Measurements from ENCODE around the gene ZNF484. TPM values are rescaled to one million over a fixed set of nuclear protein-coding genes. Genes with fewer than 3 reads are reported as not detected.
"Not testable (repeated sequence)": the region's sequence is repeated elsewhere in the genome, so short reads cannot be mapped to it uniquely, and the experiment has no call there.

ZNF484 gene
- total and polyA plus RNA-seq, 2 donors (not counting 3 experiments of a cell fraction or from before 2014, with no cell fraction given) = 0.88 to 7.2 TPM

GRCh38 chr9:92870289-92870688, 7.5 kb downstream of the ZNF484 start:
- ChIA-PET CTCF (no interaction called here), POLR2A (no interaction called here)
- BruUV-seq (replicated peaks) = no TSS peak
- no peak for TF ChIP-seq JUN (IDR thresholded peaks at IDR 0.05; ENCODE audit: borderline replicate concordance, insufficient read depth, insufficient read length, low read depth)
- TF ChIP-seq POLR2AphosphoS5 (IDR thresholded peaks at IDR 0.05; ENCODE audit: insufficient read depth, low read depth, low read length) = no peak
- no peak for TF ChIP-seq MYC (IDR thresholded peaks at IDR 0.05; ENCODE audit: low read depth, low read length)
- no peak for TF ChIP-seq GATA2 (IDR thresholded peaks at IDR 0.05; ENCODE audit: insufficient read depth, insufficient read length, low read depth, low read length)
- no peak for TF ChIP-seq CTCF (IDR thresholded peaks at IDR 0.05; ENCODE audit: extremely low read depth in 1 of 2, insufficient read depth in 1 of 2, low read depth in 1 of 2, low read length in 2 of 2)
- no peak for TF ChIP-seq EZH2 (IDR thresholded peaks at IDR 0.05; ENCODE audit: borderline replicate concordance, low read depth, low read length, severe bottlenecking)
- no peak for TF ChIP-seq POLR2A (IDR thresholded peaks at IDR 0.05; ENCODE audit: low read depth, low read length)
- TF ChIP-seq, protein P1, sequence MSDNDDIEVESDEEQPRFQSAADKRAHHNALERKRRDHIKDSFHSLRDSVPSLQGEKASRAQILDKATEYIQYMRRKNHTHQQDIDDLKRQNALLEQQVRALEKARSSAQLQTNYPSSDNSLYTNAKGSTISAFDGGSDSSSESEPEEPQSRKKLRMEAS (IDR thresholded peaks at IDR 0.05; ENCODE audit: insufficient read depth, insufficient read length) = no peak
- no peak for TF ChIP-seq FOS (IDR thresholded peaks at IDR 0.05; ENCODE audit: borderline replicate concordance, insufficient read depth, low read length)
- no peak overlapping the region for H2AFZ ChIP-seq (ENCODE audit: low read depth, low read length)
- no peaks in the 10 kb centered on the region for H3K27me3 ChIP-seq (ENCODE audit: control insufficient read depth in 2 of 2, insufficient read depth in 2 of 2, low read length in 2 of 2)
- H3K79me2 ChIP-seq (ENCODE audit: control insufficient read depth, insufficient read depth, low read length) = peaks cover 28% of the 10 kb centered on the region
- H3K9ac ChIP-seq (replicated peaks; ENCODE audit: extremely low read depth, insufficient read depth, low read length) = no peak overlapping the region
- no peak for DNase-seq (ENCODE audit: low read depth, low spot score)
- peaks cover 2 to 3% of the 10 kb centered on the region in 2 experiments for H3K36me3 ChIP-seq (ENCODE audit: control insufficient read depth in 2 of 2, extremely low read depth in 1 of 2, insufficient read depth in 2 of 2, low read length in 2 of 2)
- FAIRE-seq = no peak
- H3K27ac ChIP-seq (ENCODE audit: insufficient read depth, low read depth, low read length) = no peak overlapping the region
- no peak overlapping the region for H3K4me2 ChIP-seq (ENCODE audit: insufficient read depth, low read length)
- no peak overlapping the region for H3K4me3 ChIP-seq (replicated peaks in 1 of 3; ENCODE audit: insufficient read depth in 1 of 3, low read depth in 1 of 3, low read length in 3 of 3)
- no peaks in the 10 kb centered on the region for H4K20me1 ChIP-seq (replicated peaks; ENCODE audit: control insufficient read depth, extremely low read depth, insufficient read depth, low read length)
- no peaks in the 10 kb centered on the region for H3K9me3 ChIP-seq (replicated peaks; ENCODE audit: control insufficient read depth, insufficient read depth, low read length)
- no peaks in the 10 kb centered on the region for H3K9me1 ChIP-seq (replicated peaks; ENCODE audit: control insufficient read depth, extremely low read depth, insufficient read depth, low read length)
- intact Hi-C loops (cut with micrococcal nuclease) (no loop called here), dilution Hi-C loops (cut with MboI; ENCODE audit: extremely low pct_ligation_motif_present, low sequenced_read_pairs) (no loop called here)
- no peaks in the 10 kb centered on the region for H3K4me1 ChIP-seq (ENCODE audit: control insufficient read depth, extremely low read depth, insufficient read depth, low read length)

DNA sequence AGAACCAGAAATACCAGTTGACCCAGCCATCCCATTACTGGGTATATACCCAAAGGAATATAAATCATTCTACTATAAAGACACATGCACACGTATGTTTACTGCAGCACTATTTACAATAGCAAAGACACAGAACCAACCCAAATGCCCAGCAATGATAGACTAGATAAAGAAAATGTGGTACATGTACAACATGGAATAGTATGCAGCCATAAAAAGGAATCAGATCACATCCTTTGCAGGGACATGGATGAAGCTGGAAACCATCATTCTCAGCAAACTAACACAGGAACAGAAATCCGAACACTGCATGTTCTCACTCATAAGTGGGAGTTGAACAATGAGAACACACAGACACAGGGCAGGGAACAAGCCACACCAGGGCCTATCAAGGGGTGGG, 11.2 kb downstream of the ZNF484 start:
- CTCF ChIA-PET; H3K4me3 ChIP-seq (replicated peaks in 1 of 3; ENCODE audit: insufficient read depth in 1 of 3, low read depth in 1 of 3, low read length in 3 of 3); H4K20me1 ChIP-seq (replicated peaks; ENCODE audit: control insufficient read depth, extremely low read depth, insufficient read depth, low read length); FAIRE-seq; H3K27me3 ChIP-seq (ENCODE audit: control insufficient read depth in 2 of 2, insufficient read depth in 2 of 2, low read length in 2 of 2); H3K9ac ChIP-seq (replicated peaks; ENCODE audit: extremely low read depth, insufficient read depth, low read length); BruUV-seq (replicated peaks); H3K4me1 ChIP-seq (ENCODE audit: control insufficient read depth, extremely low read depth, insufficient read depth, low read length); H3K27ac ChIP-seq (ENCODE audit: insufficient read depth, low read depth, low read length); intact Hi-C loops (cut with micrococcal nuclease); H2AFZ ChIP-seq (ENCODE audit: low read depth, low read length); H3K36me3 ChIP-seq (ENCODE audit: control insufficient read depth in 2 of 2, extremely low read depth in 1 of 2, insufficient read depth in 2 of 2, low read length in 2 of 2); POLR2A ChIA-PET; H3K9me1 ChIP-seq (replicated peaks; ENCODE audit: control insufficient read depth, extremely low read depth, insufficient read depth, low read length); H3K9me3 ChIP-seq (replicated peaks; ENCODE audit: control insufficient read depth, insufficient read depth, low read length); DNase-seq (ENCODE audit: low read depth, low spot score); H3K4me2 ChIP-seq (ENCODE audit: insufficient read depth, low read length); dilution Hi-C loops (cut with MboI; ENCODE audit: extremely low pct_ligation_motif_present, low sequenced_read_pairs): not testable (repeated sequence)
- peaks cover 22% of the 10 kb centered on the region for H3K79me2 ChIP-seq (ENCODE audit: control insufficient read depth, insufficient read depth, low read length)
